Measurements from ENCODE around the gene SGSM2. TPM values are rescaled to one million over a fixed set of nuclear protein-coding genes. Genes with fewer than 3 reads are reported as not detected.

Gene SGSM2
- total RNA-seq, result 10 to 100 TPM; 26.7 to 27.6 TPM

GRCh38 chr17:2336852-2337543 is at the start of gene SGSM2:
TSS of gene SGSM2 (plus strand) at chr17:2337501. CDS start at chr17:2337689, 188 bp downstream.
- H3K9me3 ChIP-seq, result no peaks in the 10 kb centered on the region
- H3K27ac ChIP-seq, result peak within 1 kb of the TSS; percentile 83
- peaks cover 1% of the 10 kb centered on the region for H3K36me3 ChIP-seq
- intact Hi-C loops (cut with DNase I), result loop anchor here (5.0 kb wide), 1 partner anchor 35 kb away; the partner anchor contains the start of genes SMG6 and SRR
- H3K9ac ChIP-seq (ENCODE audit: low read depth in 2 of 2, low read length in 2 of 2), result peak within 1 kb of the TSS; percentile 90 to 95
- H3K4me3 ChIP-seq, result peak within 1 kb of the TSS; percentile 64
- H3K4me1 ChIP-seq, result peaks cover 5% of the 10 kb centered on the region
- TF ChIP-seq CTCF (IDR thresholded peaks at IDR 0.05), result no peak
- peak; percentile 60 for DNase-seq
- H3K27me3 ChIP-seq, result no peaks in the 10 kb centered on the region

- no peaks in the 10 kb centered on the region for H3K36me3 ChIP-seq
- no peak overlapping the region for H3K27ac ChIP-seq
- H3K9me3 ChIP-seq, result no peaks in the 10 kb centered on the region
- no peak overlapping the region for H3K9ac ChIP-seq (ENCODE audit: low read depth in 2 of 2, low read length in 2 of 2)
- no peak overlapping the region for H3K4me3 ChIP-seq
- H3K27me3 ChIP-seq, result no peaks in the 10 kb centered on the region
- no peak for TF ChIP-seq CTCF (IDR thresholded peaks at IDR 0.05)
- no peak for DNase-seq
- intact Hi-C loops (cut with DNase I), result no loop called here
- H3K4me1 ChIP-seq, result no peaks in the 10 kb centered on the region
These were observed 47.3 kb upstream of the SGSM2 start for GRCh38 chr17:2289878-2290478.

- Histone ChIP-seq H3K27me3 (no peaks in the 10 kb centered on the region), H3K27ac (no peak overlapping the region), H3K9me3 (no peaks in the 10 kb centered on the region), H3K9ac (ENCODE audit: low read depth in 2 of 2, low read length in 2 of 2) (no peak overlapping the region), H3K36me3 (peaks cover 16% of the 10 kb centered on the region), H3K4me1 (no peaks in the 10 kb centered on the region), H3K4me3 (no peak overlapping the region)
- TF ChIP-seq CTCF (IDR thresholded peaks at IDR 0.05), result no peak
- DNase-seq, result no peak
- intact Hi-C loops (cut with DNase I), result no loop called here
These were observed 45.2 kb upstream of the SGSM2 start for GRCh38 chr17:2292100-2292499.

- Histone ChIP-seq H3K36me3 (peaks cover 16% of the 10 kb centered on the region), H3K4me1 (no peaks in the 10 kb centered on the region), H3K4me3 (no peak overlapping the region), H3K27me3 (no peaks in the 10 kb centered on the region), H3K9ac (ENCODE audit: low read depth in 2 of 2, low read length in 2 of 2) (no peak overlapping the region), H3K27ac (no peak overlapping the region), H3K9me3 (no peaks in the 10 kb centered on the region)
- DNase-seq, result no peak
- intact Hi-C loops (cut with DNase I), result no loop called here
- TF ChIP-seq CTCF (IDR thresholded peaks at IDR 0.05), result no peak
These were observed 41.7 kb upstream of the SGSM2 start for GRCh38 chr17:2295575-2295974.

GRCh38 chr17:2297023-2297422 is 40.3 kb upstream of the SGSM2 start:
- H3K9me3 ChIP-seq, result no peaks in the 10 kb centered on the region
- no peak for DNase-seq
- H3K36me3 ChIP-seq, result peaks cover 16% of the 10 kb centered on the region
- H3K9ac ChIP-seq (ENCODE audit: low read depth in 2 of 2, low read length in 2 of 2), result no peak overlapping the region
- no peak overlapping the region for H3K4me3 ChIP-seq
- no peaks in the 10 kb centered on the region for H3K27me3 ChIP-seq
- H3K4me1 ChIP-seq, result no peaks in the 10 kb centered on the region
- intact Hi-C loops (cut with DNase I), result no loop called here
- no peak overlapping the region for H3K27ac ChIP-seq
- no peak for TF ChIP-seq CTCF (IDR thresholded peaks at IDR 0.05)
